DMS153 treated with DMSO at 0.1 percent for 48 hours (cell line): Measurements from ENCODE around the gene SCRG1.

Experiments
- DNase-seq: peaks from one replicate; lab custom pipeline; 2025; ENCODE audit not compliant: unreplicated experiment; lab: John Stamatoyannopoulos, UW

The SCRG1 gene

GRCh38 chr4:173365359-173365996 is 33.4 kb downstream of the SCRG1 start:
- DNase-seq = no peak

GRCh38 chr4:173362666-173363065 is 36.2 kb downstream of the SCRG1 start:
- no peak for DNase-seq

- DNase-seq = no peak
Measured at GRCh38 chr4:173360587-173361221, 38.2 kb downstream of the SCRG1 start.

DNA sequence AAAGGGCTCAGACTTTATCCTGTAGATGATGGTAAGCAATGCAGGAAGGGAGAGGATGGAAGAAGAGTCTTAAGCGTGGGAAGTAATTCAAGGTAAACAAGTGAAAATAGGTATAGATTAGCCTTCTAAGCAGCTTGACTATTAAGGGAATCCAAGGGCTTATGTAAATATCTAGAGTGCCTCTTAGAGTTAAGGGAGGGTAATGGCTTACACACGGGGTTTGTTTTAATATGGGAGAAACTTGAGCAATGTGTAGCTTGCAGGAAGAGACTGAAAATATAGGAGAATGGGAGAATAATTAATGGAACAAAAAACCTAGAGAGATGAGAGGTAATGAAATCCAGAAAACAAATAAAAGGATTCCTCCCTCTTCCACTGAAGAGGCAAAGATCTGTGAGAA is 41.0 kb downstream of the SCRG1 start:
- DNase-seq = no peak

DNA sequence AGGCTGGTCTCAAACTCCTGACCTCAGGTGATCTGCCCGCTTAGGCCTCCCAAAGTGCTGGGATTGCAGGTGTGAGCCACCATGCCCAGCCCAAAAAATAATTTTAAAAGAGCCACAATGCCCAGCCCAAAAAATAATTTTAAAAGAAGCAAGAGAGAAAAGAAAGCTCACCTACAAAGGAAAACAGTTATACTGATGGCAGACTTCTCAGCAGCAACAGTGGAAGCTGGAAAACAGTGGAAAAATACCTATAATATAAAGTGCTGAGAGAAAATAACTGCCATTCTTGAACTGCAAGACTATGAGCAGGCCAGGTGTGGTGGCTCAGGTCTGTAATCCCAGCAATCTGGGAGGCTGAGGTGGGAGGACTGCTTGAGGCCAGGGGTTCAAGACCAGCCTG is 51.4 kb downstream of the SCRG1 start:
- DNase-seq = no peak

DNA sequence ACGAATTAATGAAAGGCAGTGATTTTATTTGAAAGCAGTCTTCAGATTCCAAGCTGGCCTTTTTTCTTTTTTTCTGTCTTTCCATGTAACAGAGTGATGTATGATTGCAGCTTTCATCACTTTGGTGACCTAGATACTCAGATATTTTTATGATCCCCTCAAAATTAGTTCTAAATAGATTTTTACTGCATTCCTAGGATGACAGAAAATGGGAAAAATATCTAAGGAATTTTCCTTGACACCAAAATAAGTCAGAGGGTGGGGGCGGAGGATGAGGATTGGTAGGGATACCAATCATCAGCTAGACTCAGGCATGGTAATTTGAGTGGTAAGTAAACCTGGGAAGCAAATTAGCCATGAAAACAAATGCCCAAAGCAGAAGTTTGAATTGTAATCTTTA is 52.8 kb downstream of the SCRG1 start:
- DNase-seq = no peak

DNA sequence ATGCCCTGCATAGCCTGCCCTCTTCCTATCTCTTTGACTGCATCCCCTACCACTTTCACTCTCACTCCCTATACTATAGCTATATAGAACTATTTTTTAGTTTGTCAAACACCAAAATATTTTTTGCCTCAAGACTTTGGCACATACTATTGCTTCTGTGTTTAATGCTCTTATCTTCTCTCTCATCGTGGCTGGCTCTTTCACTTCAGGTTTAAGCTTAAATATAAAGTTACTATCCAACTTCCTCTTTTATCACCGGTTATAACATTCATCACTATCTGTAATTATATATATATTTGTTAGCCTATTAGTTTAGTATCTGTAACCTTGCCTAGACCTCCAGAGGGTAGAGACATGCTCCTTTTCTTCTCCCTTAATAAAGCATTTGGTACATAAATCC is 53.3 kb downstream of the SCRG1 start:
- DNase-seq = no peak

GRCh38 chr4:173343832-173344397 is 55.0 kb downstream of the SCRG1 start:
- DNase-seq = no peak

- no peak for DNase-seq
Measured at GRCh38 chr4:173337463-173337862, 61.5 kb downstream of the SCRG1 start.

DNA sequence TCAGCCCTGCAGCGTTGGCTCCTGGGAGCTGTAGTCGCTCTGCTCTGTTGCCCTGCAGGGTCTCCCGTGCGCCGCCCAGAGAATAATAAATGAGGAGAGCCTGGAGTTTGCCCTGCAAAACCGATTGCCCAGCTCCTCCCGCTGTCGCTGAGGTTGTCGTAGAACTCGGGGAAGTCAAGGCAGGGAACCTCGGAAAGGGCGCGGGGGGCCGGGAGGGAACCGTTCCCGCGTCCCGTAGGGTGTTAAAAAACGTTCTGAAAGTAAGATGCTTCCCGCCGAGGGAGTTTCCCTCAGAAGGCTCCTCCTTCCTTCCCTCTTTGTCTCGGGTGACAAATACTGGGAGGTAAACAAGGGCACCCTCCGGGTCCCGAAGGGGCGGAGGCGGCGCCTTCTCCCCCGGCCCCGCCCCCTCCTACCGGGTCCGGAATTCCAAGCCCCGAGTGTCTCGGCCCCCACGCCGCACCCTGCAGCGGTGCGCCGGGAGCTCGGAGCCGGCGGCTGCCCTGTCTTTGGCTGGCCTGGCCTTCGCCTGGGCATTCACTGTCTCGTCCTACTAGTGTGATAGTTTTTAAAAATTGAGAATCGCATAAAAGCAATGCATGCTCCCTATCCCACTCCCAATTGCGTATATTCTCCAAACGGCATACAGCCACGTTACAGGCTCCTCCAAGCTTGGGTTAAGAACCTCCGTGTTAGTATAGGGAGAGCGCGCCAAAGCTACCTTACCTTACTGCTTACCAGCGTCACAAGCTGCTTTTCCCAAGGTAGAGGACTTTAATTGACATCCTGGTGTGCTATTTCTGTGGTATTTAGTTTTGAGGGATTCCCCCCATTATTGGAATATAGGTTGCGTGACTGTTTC is 63.8 kb downstream of the SCRG1 start:
- DNase-seq = peak; percentile 77
